PC-9 (cell line): ENCODE measurements around the gene RPRD1A.
"Not testable (repeated sequence)": the region's sequence is repeated elsewhere in the genome, so short reads cannot be mapped to it uniquely, and the experiment has no call there.

ENCODE experiments used
- EZH2 ChIP-seq: fragments of 200-600 bp; sonication (generic); IDR thresholded peaks from 2 replicates; pipeline ENCODE4 v1.8.0; 2017; ENCODE audit warnings: antibody characterized with exemption, low read depth
- TF ChIP-seq, protein P1 (sequence below): fragments of 200-600 bp; sonication (generic); conservative IDR thresholded peaks from 2 replicates; pipeline ENCODE4 v1.6.1; 2017; ENCODE audit warnings: mixed run types, antibody characterized with exemption, mild to moderate bottlenecking, moderate library complexity

DNA sequence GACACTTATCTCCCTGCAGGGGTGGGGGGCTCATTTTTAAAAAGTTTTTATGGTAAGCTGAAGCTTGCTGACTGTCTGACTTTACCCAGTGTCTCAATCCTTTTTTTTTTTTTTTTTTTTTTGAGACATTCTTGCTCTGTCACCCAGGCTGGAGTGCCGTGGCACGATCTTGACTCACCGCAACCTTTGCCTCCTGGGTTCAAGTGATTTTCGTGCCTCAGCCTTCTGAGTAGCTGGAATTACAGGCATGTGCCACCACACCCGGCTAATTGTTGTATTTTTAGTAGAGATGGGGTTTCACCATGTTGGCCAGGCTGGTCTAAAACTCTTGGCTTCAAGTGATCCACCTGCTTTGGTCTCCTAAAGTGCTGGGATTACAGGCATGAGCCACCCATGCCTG lies 24.8 kb upstream of the RPRD1A start:
- TF ChIP-seq, protein P1, sequence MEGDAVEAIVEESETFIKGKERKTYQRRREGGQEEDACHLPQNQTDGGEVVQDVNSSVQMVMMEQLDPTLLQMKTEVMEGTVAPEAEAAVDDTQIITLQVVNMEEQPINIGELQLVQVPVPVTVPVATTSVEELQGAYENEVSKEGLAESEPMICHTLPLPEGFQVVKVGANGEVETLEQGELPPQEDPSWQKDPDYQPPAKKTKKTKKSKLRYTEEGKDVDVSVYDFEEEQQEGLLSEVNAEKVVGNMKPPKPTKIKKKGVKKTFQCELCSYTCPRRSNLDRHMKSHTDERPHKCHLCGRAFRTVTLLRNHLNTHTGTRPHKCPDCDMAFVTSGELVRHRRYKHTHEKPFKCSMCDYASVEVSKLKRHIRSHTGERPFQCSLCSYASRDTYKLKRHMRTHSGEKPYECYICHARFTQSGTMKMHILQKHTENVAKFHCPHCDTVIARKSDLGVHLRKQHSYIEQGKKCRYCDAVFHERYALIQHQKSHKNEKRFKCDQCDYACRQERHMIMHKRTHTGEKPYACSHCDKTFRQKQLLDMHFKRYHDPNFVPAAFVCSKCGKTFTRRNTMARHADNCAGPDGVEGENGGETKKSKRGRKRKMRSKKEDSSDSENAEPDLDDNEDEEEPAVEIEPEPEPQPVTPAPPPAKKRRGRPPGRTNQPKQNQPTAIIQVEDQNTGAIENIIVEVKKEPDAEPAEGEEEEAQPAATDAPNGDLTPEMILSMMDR: not testable (repeated sequence)
- TF ChIP-seq EZH2: not testable (repeated sequence)
